Calu3 (cell line): ENCODE results near the gene S100A4. TPM values are rescaled to one million over a fixed set of nuclear protein-coding genes. Genes with fewer than 3 reads are reported as not detected.

Experiments used
- BruUV-seq: library from RNA; stranded (reverse); fragments of 400-500 nt; replicated peaks from 2 replicates; lab custom pipeline; 2021; lab: Mats Ljungman, UMichigan
- CTCF ChIA-PET: fragments of 300-600 bp; sonication (Branson Sonifier 250); formaldehyde crosslinking; loops from one replicate; lab custom pipeline; 2022; ENCODE audit warnings: antibody characterized with exemption; lab: Charles Lee
- DNase-seq: peaks from one replicate; pipeline ENCODE4 v3.0.0; 2022
- H3K27ac Mint-ChIP-seq: one replicate; pipeline ENCODE4 v1.8.0; 2022; ENCODE audit warnings: mixed read lengths; ENCODE audit not compliant: unreplicated experiment
- H3K27me3 Mint-ChIP-seq: one replicate; pipeline ENCODE4 v1.8.0; 2022; ENCODE audit warnings: mixed read lengths; ENCODE audit not compliant: unreplicated experiment
- H3K36me3 Mint-ChIP-seq: one replicate; pipeline ENCODE4 v1.8.0; 2022; ENCODE audit warnings: mild to moderate bottlenecking, moderate library complexity, mixed read lengths; ENCODE audit not compliant: insufficient read depth, unreplicated experiment
- H3K4me1 Mint-ChIP-seq: one replicate; pipeline ENCODE4 v1.8.0; 2022; ENCODE audit warnings: mild to moderate bottlenecking, low read depth, mixed read lengths; ENCODE audit not compliant: unreplicated experiment
- H3K4me3 Mint-ChIP-seq: one replicate; pipeline ENCODE4 v1.8.0; 2022; ENCODE audit warnings: mild to moderate bottlenecking, low read depth, moderate library complexity, mixed read lengths; ENCODE audit not compliant: unreplicated experiment
- H3K9me3 Mint-ChIP-seq: one replicate; pipeline ENCODE4 v1.8.0; 2022; ENCODE audit warnings: low read depth, mixed read lengths; ENCODE audit not compliant: unreplicated experiment
- CTCF ChIP-seq: fragments of 200-600 bp; IDR thresholded peaks from one replicate; pipeline ENCODE4 v1.8.0; 2022; ENCODE audit warnings: antibody characterized with exemption; ENCODE audit not compliant: unreplicated experiment
- intact Hi-C: fragments of 100-400 bp; cut with micrococcal nuclease; formaldehyde crosslinking; loops from one replicate; pipeline ENCODE4 v1.10.0; 2022; ENCODE audit not compliant: unreplicated experiment
- total RNA-seq: library from RNA; stranded (reverse); gene quantifications from 2 replicates; pipeline ENCODE4 v1.2.3, GENCODE V29; 2022

The S100A4 gene
- total RNA-seq, 1 experiment from 2014 or later: 20.5 TPM

GRCh38 chr1:153561466-153561985, 15.9 kb upstream of the S100A4 start:
- CTCF ChIA-PET: interaction anchor here (1.1 to 1.6 kb wide), 3 partner anchors 9 to 29 kb away, joined by 3 read pairs; no protein-coding TSS in a partner anchor
- no peak for TF ChIP-seq CTCF
- H3K27me3 Mint-ChIP-seq: no peaks in the 10 kb centered on the region
- peaks cover 16% of the 10 kb centered on the region for H3K4me1 Mint-ChIP-seq
- peaks cover 15% of the 10 kb centered on the region for H3K36me3 Mint-ChIP-seq
- intact Hi-C loops: no loop called here
- no peak for DNase-seq
- no TSS peak for BruUV-seq
- H3K4me3 Mint-ChIP-seq: no peak overlapping the region
- H3K9me3 Mint-ChIP-seq: no peaks in the 10 kb centered on the region
- H3K27ac Mint-ChIP-seq: no peak overlapping the region

GRCh38 chr1:153560771-153561465, 15.3 kb upstream of the S100A4 start:
- no peak overlapping the region for H3K27ac Mint-ChIP-seq
- no TSS peak for BruUV-seq
- no peak for TF ChIP-seq CTCF
- intact Hi-C loops: no loop called here
- no peaks in the 10 kb centered on the region for H3K9me3 Mint-ChIP-seq
- H3K36me3 Mint-ChIP-seq: peaks cover 9% of the 10 kb centered on the region
- H3K4me1 Mint-ChIP-seq: peaks cover 10% of the 10 kb centered on the region
- H3K4me3 Mint-ChIP-seq: no peak overlapping the region
- no peak for DNase-seq
- no peaks in the 10 kb centered on the region for H3K27me3 Mint-ChIP-seq
- CTCF ChIA-PET: interaction anchor here (0.6 to 1.1 kb wide), 5 partner anchors 9 to 298 kb away, joined by 3 read pairs; no protein-coding TSS in a partner anchor

GRCh38 chr1:153560241-153560640, 14.6 kb upstream of the S100A4 start:
- no peaks in the 10 kb centered on the region for H3K9me3 Mint-ChIP-seq
- no peak overlapping the region for H3K27ac Mint-ChIP-seq
- BruUV-seq: no TSS peak
- no peak for DNase-seq
- H3K27me3 Mint-ChIP-seq: no peaks in the 10 kb centered on the region
- H3K4me1 Mint-ChIP-seq: peaks cover 4% of the 10 kb centered on the region
- intact Hi-C loops: no loop called here
- H3K4me3 Mint-ChIP-seq: no peak overlapping the region
- CTCF ChIA-PET: interaction anchor here (0.7 to 1.1 kb wide), 3 partner anchors 45 to 298 kb away, joined by 3 read pairs; no protein-coding TSS in a partner anchor
- TF ChIP-seq CTCF: no peak
- peaks cover 2% of the 10 kb centered on the region for H3K36me3 Mint-ChIP-seq

- intact Hi-C loops: no loop called here
- no TSS peak for BruUV-seq
- H3K36me3 Mint-ChIP-seq: no peaks in the 10 kb centered on the region
- peaks cover 12% of the 10 kb centered on the region for H3K4me1 Mint-ChIP-seq
- H3K4me3 Mint-ChIP-seq: no peak overlapping the region
- no peaks in the 10 kb centered on the region for H3K9me3 Mint-ChIP-seq
- TF ChIP-seq CTCF: no peak
- CTCF ChIA-PET: no interaction called here
- no peak for DNase-seq
- H3K27me3 Mint-ChIP-seq: no peaks in the 10 kb centered on the region
- no peak overlapping the region for H3K27ac Mint-ChIP-seq
Measured at GRCh38 chr1:153557877-153558276, 12.3 kb upstream of the S100A4 start.
